HCT116 (cell line): Measurements from ENCODE around the gene FAM204A.

Source experiments
- POLR2AphosphoS5 ChIP-seq: IDR thresholded peaks from 2 replicates; pipeline ENCODE4 v1.6.1; 2011; ENCODE audit warnings: mild to moderate bottlenecking, low read depth, low read length, moderate library complexity
- TF ChIP-seq, protein P1 (sequence below), 3 experiments: fragments of 200-600 bp in 1 of 3; sonication (generic) in 1 of 3; IDR thresholded peaks in 2 of 3; conservative IDR thresholded peaks in 1 of 3; 2 replicates each; pipeline ENCODE4 v1.5.1; 2012 to 2017; ENCODE audit warnings: low read depth in 2 of 3, low read length in 2 of 3, antibody characterized with exemption in 1 of 3, borderline replicate concordance in 1 of 3, control low read depth in 1 of 3, mild to moderate bottlenecking in 1 of 3, mixed read lengths in 1 of 3, mixed run types in 1 of 3, moderate library complexity in 1 of 3; ENCODE audit not compliant: insufficient read depth in 1 of 3

DNA sequence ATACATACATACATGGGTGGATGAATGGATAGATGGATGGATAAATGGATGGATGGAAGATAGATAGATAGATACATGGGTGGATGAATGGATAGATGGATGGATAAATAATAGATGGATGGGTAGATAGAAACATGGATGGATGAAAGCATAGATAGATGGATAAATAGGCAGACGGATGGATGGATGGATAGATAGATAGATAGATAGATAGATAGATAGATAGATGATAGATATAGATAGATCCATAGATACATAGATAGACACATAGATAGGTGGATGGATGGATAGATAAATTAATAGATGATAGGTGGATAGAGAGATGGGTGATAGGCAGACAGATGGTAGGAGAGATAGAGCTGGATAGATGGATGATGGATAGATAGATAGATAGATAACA is 68.5 kb downstream of the FAM204A start:
- TF ChIP-seq, protein P1, sequence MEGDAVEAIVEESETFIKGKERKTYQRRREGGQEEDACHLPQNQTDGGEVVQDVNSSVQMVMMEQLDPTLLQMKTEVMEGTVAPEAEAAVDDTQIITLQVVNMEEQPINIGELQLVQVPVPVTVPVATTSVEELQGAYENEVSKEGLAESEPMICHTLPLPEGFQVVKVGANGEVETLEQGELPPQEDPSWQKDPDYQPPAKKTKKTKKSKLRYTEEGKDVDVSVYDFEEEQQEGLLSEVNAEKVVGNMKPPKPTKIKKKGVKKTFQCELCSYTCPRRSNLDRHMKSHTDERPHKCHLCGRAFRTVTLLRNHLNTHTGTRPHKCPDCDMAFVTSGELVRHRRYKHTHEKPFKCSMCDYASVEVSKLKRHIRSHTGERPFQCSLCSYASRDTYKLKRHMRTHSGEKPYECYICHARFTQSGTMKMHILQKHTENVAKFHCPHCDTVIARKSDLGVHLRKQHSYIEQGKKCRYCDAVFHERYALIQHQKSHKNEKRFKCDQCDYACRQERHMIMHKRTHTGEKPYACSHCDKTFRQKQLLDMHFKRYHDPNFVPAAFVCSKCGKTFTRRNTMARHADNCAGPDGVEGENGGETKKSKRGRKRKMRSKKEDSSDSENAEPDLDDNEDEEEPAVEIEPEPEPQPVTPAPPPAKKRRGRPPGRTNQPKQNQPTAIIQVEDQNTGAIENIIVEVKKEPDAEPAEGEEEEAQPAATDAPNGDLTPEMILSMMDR (IDR thresholded peaks at IDR 0.05 in 2 of 3, conservative IDR thresholded peaks at IDR 0.05 in 1 of 3; ENCODE audit: borderline replicate concordance in 1 of 3, insufficient read depth in 1 of 3, low read depth in 2 of 3, low read length in 2 of 3), result no peak
- no peak for TF ChIP-seq POLR2AphosphoS5
